HepG2 (cell line): ENCODE measurements around the gene ABAT. TPM values are rescaled to one million over a fixed set of nuclear protein-coding genes. Genes with fewer than 3 reads are reported as not detected.

Experiments used
- CREB3 ChIP-seq: sonication (generic); formaldehyde crosslinking; IDR thresholded peaks from 2 replicates; pipeline ENCODE4 v1.5.0; 2020; ENCODE audit warnings: missing genetic modification reagents
- ELF4 ChIP-seq: sonication (generic); formaldehyde crosslinking; IDR thresholded peaks from 2 replicates; pipeline ENCODE4 v1.5.0; 2020; ENCODE audit warnings: missing genetic modification reagents, mild to moderate bottlenecking, moderate library complexity, borderline replicate concordance
- FOSL1 ChIP-seq: sonication (generic); formaldehyde crosslinking; IDR thresholded peaks from 2 replicates; pipeline ENCODE4 v1.9.0; 2021; ENCODE audit warnings: missing genetic modification reagents, borderline replicate concordance
- FOXO1 ChIP-seq: sonication (generic); formaldehyde crosslinking; IDR thresholded peaks from 2 replicates; pipeline ENCODE4 v1.4.0; 2020; ENCODE audit warnings: missing genetic modification reagents
- HHEX ChIP-seq: IDR thresholded peaks from 2 replicates; pipeline ENCODE4 v1.6.1; 2016; ENCODE audit warnings: control low read depth
- HNF1B ChIP-seq: sonication (generic); formaldehyde crosslinking; IDR thresholded peaks from 2 replicates; pipeline ENCODE4 v1.5.1; 2020; ENCODE audit warnings: mild to moderate bottlenecking, moderate library complexity, missing genetic modification reagents
- HNRNPL ChIP-seq: fragments of 200-400 bp; formaldehyde crosslinking; IDR thresholded peaks from 2 replicates; pipeline ENCODE4 v1.6.1; 2017; ENCODE audit warnings: mild to moderate bottlenecking, low read depth, low read length
- IKZF4 ChIP-seq: sonication (generic); formaldehyde crosslinking; IDR thresholded peaks from 2 replicates; pipeline ENCODE4 v1.5.1; 2020; ENCODE audit warnings: borderline replicate concordance, mild to moderate bottlenecking, low read depth, missing genetic modification reagents; ENCODE audit errors: not compliant biosample characterization
- KAT2B ChIP-seq: fragments of 150-350 bp; IDR thresholded peaks from 2 replicates; pipeline ENCODE4 v1.6.1; 2014; ENCODE audit warnings: low read depth, low read length, borderline replicate concordance
- POLR2G ChIP-seq: fragments of 200-400 bp; formaldehyde crosslinking; IDR thresholded peaks from 2 replicates; pipeline ENCODE4 v1.6.1; 2018; ENCODE audit warnings: mild to moderate bottlenecking, low read depth, low read length, moderate library complexity
- RCOR2 ChIP-seq: IDR thresholded peaks from 2 replicates; pipeline ENCODE4 v1.6.1; 2016; ENCODE audit warnings: missing biosample characterization, missing genetic modification reagents
- RXRA ChIP-seq: sonication (generic); formaldehyde crosslinking; IDR thresholded peaks from 2 replicates; pipeline ENCODE4 v1.5.1; 2020; ENCODE audit warnings: missing genetic modification reagents
- SAP130 ChIP-seq: IDR thresholded peaks from 2 replicates; pipeline ENCODE4 v1.6.1; 2016; ENCODE audit warnings: low read depth
- SOX5 ChIP-seq: IDR thresholded peaks from 2 replicates; pipeline ENCODE4 v1.6.1; 2016; ENCODE audit warnings: borderline replicate concordance
- SRSF9 ChIP-seq: fragments of 200-400 bp; formaldehyde crosslinking; IDR thresholded peaks from 2 replicates; pipeline ENCODE4 v1.6.1; 2018; ENCODE audit warnings: borderline replicate concordance, mild to moderate bottlenecking, low read depth, low read length; ENCODE audit not compliant: insufficient read depth, poor library complexity, severe bottlenecking
- ZFP91 ChIP-seq: sonication (generic); formaldehyde crosslinking; IDR thresholded peaks from 2 replicates; pipeline ENCODE4 v1.9.0; 2022; ENCODE audit warnings: missing genetic modification reagents, mild to moderate bottlenecking, borderline replicate concordance
- ZFX ChIP-seq: sonication (generic); formaldehyde crosslinking; IDR thresholded peaks from 2 replicates; pipeline ENCODE4 v1.4.0; 2020; ENCODE audit warnings: mild to moderate bottlenecking, low read depth, missing genetic modification reagents, moderate library complexity
- ZMAT5 ChIP-seq: sonication (generic); formaldehyde crosslinking; IDR thresholded peaks from 2 replicates; pipeline ENCODE4 v1.5.0; 2020; ENCODE audit warnings: mild to moderate bottlenecking, low read depth, missing genetic modification reagents, borderline replicate concordance
- ZNF230 ChIP-seq: sonication (generic); formaldehyde crosslinking; IDR thresholded peaks from 2 replicates; pipeline ENCODE4 v1.4.0; 2020; ENCODE audit warnings: mild to moderate bottlenecking, missing genetic modification reagents
- ZNF644 ChIP-seq: IDR thresholded peaks from 2 replicates; pipeline ENCODE4 v1.6.1; 2016; ENCODE audit warnings: low read depth
- ZNF670 ChIP-seq: sonication (generic); formaldehyde crosslinking; IDR thresholded peaks from 2 replicates; pipeline ENCODE4 v1.8.0; 2022; ENCODE audit warnings: mild to moderate bottlenecking, missing genetic modification reagents, borderline replicate concordance
- ZNF746 ChIP-seq: sonication (generic); formaldehyde crosslinking; IDR thresholded peaks from 2 replicates; pipeline ENCODE4 v1.8.0; 2022; ENCODE audit warnings: mild to moderate bottlenecking, missing genetic modification reagents
- polyA plus RNA-seq, 8 experiments: library from polyadenylated mRNA; depleted of rRNA in 3 of 8; stranded (reverse) in 7 of 8; unstranded in 1 of 8; fragments of >200 nt; fragmentation: Illumina TruSeq in 4 of 8; extraction: Trizol in 4 of 8; gene quantifications; 2 replicates each; pipeline versions ENCODE4 v1.2.1 to v1.2.3, GENCODE V29; 2011 to 2016; ENCODE audit warnings: low read depth in 4 of 8, missing spikeins in 1 of 8, mixed read lengths in 1 of 8; ENCODE audit not compliant: insufficient read depth in 1 of 8
- total RNA-seq, 5 experiments: library from RNA; depleted of rRNA; stranded (reverse); fragments of >200 nt; fragmentation: Illumina TruSeq; extraction: Trizol; gene quantifications; 2 replicates each; pipeline ENCODE4 v1.2.3, GENCODE V29; 2016; ENCODE audit warnings: low read depth in 1 of 5

The ABAT gene
- total and polyA plus RNA-seq, 2 of the 13 experiments (the other 11 are each of a cell fraction or from before 2014, with no cell fraction given): 47.6 to 97.3 TPM

GRCh38 chr16:8678068-8678927 is 3.9 kb downstream of the ABAT start (continued):
- TF ChIP-seq HNRNPL (no peak), POLR2G (0 out of 2 replicates have a peak, but pooled peaks have one; percentile 48), ZNF746 (CRISPR knock-in tag) (no peak), IKZF4 (CRISPR knock-in tag) (no peak), SRSF9 (no peak), HNF1B (no peak), HHEX (CRISPR knock-in tag) (peak; percentile 65), ELF4 (CRISPR knock-in tag) (no peak), ZNF230 (CRISPR knock-in tag) (no peak), ZFX (CRISPR knock-in tag) (0 out of 2 replicates have a peak, but pooled peaks have one; percentile 22), SAP130 (CRISPR knock-in tag) (peak; percentile 97), RCOR2 (CRISPR knock-in tag) (peak; percentile 71), FOSL1 (CRISPR knock-in tag) (peak; percentile 74; the same call in 1 of the 2 replicates), CREB3 (CRISPR knock-in tag) (no peak), RXRA (peak; percentile 54; the same call in 1 of the 2 replicates), ZMAT5 (no peak), ZNF670 (0 out of 2 replicates have a peak, but pooled peaks have one; percentile 25), KAT2B (no peak), ZNF644 (CRISPR knock-in tag) (peak; percentile 89), ZFP91 (CRISPR knock-in tag) (no peak), SOX5 (CRISPR knock-in tag) (peak; percentile 82), FOXO1 (CRISPR knock-in tag) (peak; percentile 62; the same call in 1 of the 2 replicates)
